SK-N-SH treated with all-trans-retinoic acid at 6 μM for 48 hours (cell line): Measurements from ENCODE around the gene THAP10.

Source experiments
- ATAC-seq: fragments of 200-7000 bp; cut with Tn5 transposase; 3 replicates; pipeline ENCODE4 v1.9.1; 2020; ENCODE audit warnings: mild to moderate bottlenecking, moderate library complexity
- ARNTL ChIP-seq: fragments of 450-650 bp; formaldehyde crosslinking; IDR thresholded peaks from 2 replicates; pipeline ENCODE4 v1.5.0; 2020; ENCODE audit warnings: low read depth, mild to moderate bottlenecking, moderate library complexity, borderline replicate concordance
- BACH2 ChIP-seq: fragments of 250-450 bp; sonication (Bioruptor Pico); IDR thresholded peaks from 2 replicates; pipeline ENCODE4 v1.9.0; 2021; ENCODE audit warnings: mild to moderate bottlenecking, borderline replicate concordance
- CSDC2 ChIP-seq: fragments of 250-450 bp; sonication (Bioruptor Pico); IDR thresholded peaks from 2 replicates; pipeline ENCODE4 v1.5.0; 2020; ENCODE audit warnings: mild to moderate bottlenecking, moderate library complexity
- ESRRG ChIP-seq: fragments of 250-450 bp; sonication (Bioruptor Pico); IDR thresholded peaks from 2 replicates; pipeline ENCODE4 v1.6.1; 2021; ENCODE audit warnings: mild to moderate bottlenecking
- GLIS3 ChIP-seq: fragments of 250-450 bp; sonication (Bioruptor Pico); IDR thresholded peaks from 2 replicates; pipeline ENCODE4 v1.5.0; 2020; ENCODE audit warnings: mild to moderate bottlenecking, moderate library complexity
- ISL1 ChIP-seq: fragments of 250-450 bp; sonication (Bioruptor Pico); IDR thresholded peaks from 2 replicates; pipeline ENCODE4 v2.1.2; 2022; ENCODE audit warnings: mild to moderate bottlenecking, moderate library complexity
- PPARA ChIP-seq: fragments of 250-450 bp; sonication (Bioruptor Pico); IDR thresholded peaks from 2 replicates; pipeline ENCODE4 v1.5.0; 2020; ENCODE audit warnings: mild to moderate bottlenecking, borderline replicate concordance
- RARB ChIP-seq: fragments of 250-450 bp; sonication (Bioruptor Pico); IDR thresholded peaks from 2 replicates; pipeline ENCODE4 v1.8.0; 2021; ENCODE audit warnings: mild to moderate bottlenecking, moderate library complexity
- TCF4 ChIP-seq: fragments of 250-450 bp; sonication (Bioruptor Pico); IDR thresholded peaks from 2 replicates; pipeline ENCODE4 v1.8.0; 2021; ENCODE audit warnings: mild to moderate bottlenecking, moderate library complexity, borderline replicate concordance
- TOX ChIP-seq: fragments of 250-450 bp; sonication (Bioruptor Pico); IDR thresholded peaks from 2 replicates; pipeline ENCODE4 v1.8.0; 2021; ENCODE audit warnings: mild to moderate bottlenecking, moderate library complexity, borderline replicate concordance
- ZFP30 ChIP-seq: fragments of 450-650 bp; formaldehyde crosslinking; IDR thresholded peaks from 2 replicates; pipeline ENCODE4 v1.5.0; 2022; ENCODE audit warnings: mild to moderate bottlenecking, moderate library complexity
- ZNF565 ChIP-seq: fragments of 450-650 bp; formaldehyde crosslinking; conservative IDR thresholded peaks from 2 replicates; pipeline ENCODE4 v1.5.0; 2020; ENCODE audit warnings: low read depth, mild to moderate bottlenecking, moderate library complexity
- ZNF70 ChIP-seq: fragments of 450-650 bp; formaldehyde crosslinking; IDR thresholded peaks from 2 replicates; pipeline ENCODE4 v1.5.0; 2020; ENCODE audit warnings: mild to moderate bottlenecking, moderate library complexity
- ZNF8 ChIP-seq: fragments of 450-650 bp; formaldehyde crosslinking; IDR thresholded peaks from 2 replicates; pipeline ENCODE4 v1.5.0; 2020; ENCODE audit warnings: mild to moderate bottlenecking, moderate library complexity
- TF ChIP-seq, protein P1 (sequence below): fragments of 250-450 bp; sonication (Bioruptor Pico); IDR thresholded peaks from 2 replicates; pipeline ENCODE4 v1.8.0; 2021; ENCODE audit warnings: low read depth, mild to moderate bottlenecking, moderate library complexity, borderline replicate concordance
- TF ChIP-seq, protein P2 (sequence below): fragments of 250-450 bp; sonication (Bioruptor Pico); IDR thresholded peaks from 2 replicates; pipeline ENCODE4 v1.5.1; 2021; ENCODE audit warnings: mild to moderate bottlenecking, moderate library complexity
- TF ChIP-seq, protein P3 (sequence below): fragments of 250-450 bp; sonication (Bioruptor Pico); IDR thresholded peaks from 2 replicates; pipeline ENCODE4 v1.8.0; 2020; ENCODE audit warnings: mild to moderate bottlenecking, moderate library complexity, borderline replicate concordance
- TF ChIP-seq, protein P4 (sequence below): fragments of 250-450 bp; sonication (Bioruptor Pico); IDR thresholded peaks from 2 replicates; pipeline ENCODE4 v1.5.1; 2020; ENCODE audit warnings: low read depth, mild to moderate bottlenecking, moderate library complexity
- TF ChIP-seq, protein P5 (sequence below): fragments of 250-450 bp; sonication (Bioruptor Pico); IDR thresholded peaks from 2 replicates; pipeline ENCODE4 v1.5.0; 2020; ENCODE audit warnings: mild to moderate bottlenecking, moderate library complexity

The THAP10 gene

DNA sequence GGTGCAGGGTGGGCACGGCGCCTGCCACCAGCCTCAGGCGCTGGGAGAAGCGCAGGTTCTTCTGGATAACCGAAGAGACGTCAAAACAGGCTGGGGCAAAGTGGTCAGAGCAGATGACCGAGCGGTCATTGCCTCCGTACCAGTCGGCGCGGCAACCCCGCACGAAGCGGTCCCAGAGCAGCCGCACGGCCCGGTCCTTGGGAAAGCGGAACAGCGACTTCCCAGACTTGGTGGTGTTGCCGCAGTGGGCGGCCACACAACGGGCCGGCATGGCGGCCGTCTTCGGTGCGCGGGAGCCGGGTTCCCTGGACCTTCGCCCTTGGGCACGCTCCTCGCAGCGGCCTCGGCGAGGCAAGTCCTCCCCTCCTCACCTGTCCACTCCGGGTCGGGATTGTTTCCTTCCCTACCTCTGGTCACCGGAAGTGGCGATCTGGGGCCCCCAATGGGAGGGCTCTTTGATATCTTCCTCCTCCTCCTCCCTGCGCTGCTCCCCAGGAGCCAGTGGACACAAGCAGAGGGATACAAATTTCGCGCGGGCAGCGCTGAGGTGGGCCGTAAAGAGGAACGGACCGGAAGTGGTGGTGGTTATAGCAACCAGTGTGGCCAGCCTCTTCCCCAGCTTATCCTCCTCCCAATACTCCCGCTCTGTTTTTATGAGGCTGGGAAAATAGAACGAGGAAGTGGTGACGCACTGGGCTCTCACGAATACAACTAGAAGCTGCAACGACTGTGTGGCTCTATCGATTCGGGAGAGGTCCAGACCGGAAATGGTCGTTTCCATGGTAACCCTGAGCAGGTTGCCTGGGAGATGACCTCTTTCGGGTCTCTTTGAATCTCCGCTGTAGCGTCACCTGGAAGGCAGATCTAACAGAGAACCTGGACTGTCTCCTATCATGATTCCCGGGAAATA, at the start of gene THAP10, which contains the start of gene LRRC49:
Gene THAP10, minus strand, starts transcription at position 432 of the 910 bp plus-strand sequence. Its CDS starts 161 bp downstream, at position 271.
Gene LRRC49, plus strand, starts transcription at position 825 of the 910 bp plus-strand sequence. Its CDS starts 69 bp downstream, at position 894.
- TF ChIP-seq, protein P1, sequence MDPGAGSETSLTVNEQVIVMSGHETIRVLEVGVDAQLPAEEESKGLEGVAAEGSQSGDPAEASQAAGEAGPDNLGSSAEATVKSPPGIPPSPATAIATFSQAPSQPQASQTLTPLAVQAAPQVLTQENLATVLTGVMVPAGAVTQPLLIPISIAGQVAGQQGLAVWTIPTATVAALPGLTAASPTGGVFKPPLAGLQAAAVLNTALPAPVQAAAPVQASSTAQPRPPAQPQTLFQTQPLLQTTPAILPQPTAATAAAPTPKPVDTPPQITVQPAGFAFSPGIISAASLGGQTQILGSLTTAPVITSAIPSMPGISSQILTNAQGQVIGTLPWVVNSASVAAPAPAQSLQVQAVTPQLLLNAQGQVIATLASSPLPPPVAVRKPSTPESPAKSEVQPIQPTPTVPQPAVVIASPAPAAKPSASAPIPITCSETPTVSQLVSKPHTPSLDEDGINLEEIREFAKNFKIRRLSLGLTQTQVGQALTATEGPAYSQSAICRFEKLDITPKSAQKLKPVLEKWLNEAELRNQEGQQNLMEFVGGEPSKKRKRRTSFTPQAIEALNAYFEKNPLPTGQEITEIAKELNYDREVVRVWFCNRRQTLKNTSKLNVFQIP = no peak
- TF ChIP-seq ZFP30 (no peak), CSDC2 (peak; percentile 12; the same call in 1 of the 2 replicates)

DNA sequence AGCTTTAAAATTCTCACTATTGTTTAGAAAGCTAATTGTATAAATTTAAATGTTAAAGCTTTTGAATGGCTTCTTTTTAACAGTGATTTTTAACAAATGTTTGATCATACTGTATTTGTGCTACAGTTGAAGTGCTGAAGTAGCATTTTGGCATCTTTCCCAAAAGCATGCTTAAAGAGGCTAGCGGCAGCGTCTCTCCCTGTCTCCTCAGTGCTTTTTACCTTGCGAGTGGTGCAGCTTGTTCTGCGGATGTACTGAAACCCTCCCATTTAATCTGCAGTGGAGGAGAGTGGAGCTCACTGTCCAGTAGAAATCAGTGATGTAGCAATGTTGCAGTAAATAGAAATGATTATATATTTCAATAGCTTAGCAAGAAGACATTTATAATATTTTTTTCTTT, 44.1 kb upstream of the THAP10 start:
- peak; percentile 56 for ATAC-seq
- no peak for TF ChIP-seq ARNTL
- no peak for TF ChIP-seq ZFP30
- no peak for TF ChIP-seq RARB (CRISPR knock-in tag)
- TF ChIP-seq, protein P2, sequence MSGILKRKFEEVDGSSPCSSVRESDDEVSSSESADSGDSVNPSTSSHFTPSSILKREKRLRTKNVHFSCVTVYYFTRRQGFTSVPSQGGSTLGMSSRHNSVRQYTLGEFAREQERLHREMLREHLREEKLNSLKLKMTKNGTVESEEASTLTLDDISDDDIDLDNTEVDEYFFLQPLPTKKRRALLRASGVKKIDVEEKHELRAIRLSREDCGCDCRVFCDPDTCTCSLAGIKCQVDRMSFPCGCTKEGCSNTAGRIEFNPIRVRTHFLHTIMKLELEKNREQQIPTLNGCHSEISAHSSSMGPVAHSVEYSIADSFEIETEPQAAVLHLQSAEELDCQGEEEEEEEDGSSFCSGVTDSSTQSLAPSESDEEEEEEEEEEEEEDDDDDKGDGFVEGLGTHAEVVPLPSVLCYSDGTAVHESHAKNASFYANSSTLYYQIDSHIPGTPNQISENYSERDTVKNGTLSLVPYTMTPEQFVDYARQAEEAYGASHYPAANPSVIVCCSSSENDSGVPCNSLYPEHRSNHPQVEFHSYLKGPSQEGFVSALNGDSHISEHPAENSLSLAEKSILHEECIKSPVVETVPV (CRISPR knock-in tag) = no peak
- no peak for TF ChIP-seq GLIS3 (CRISPR knock-in tag)
- no peak for TF ChIP-seq TCF4 (CRISPR knock-in tag)
- no peak for TF ChIP-seq ZNF70
- TF ChIP-seq, protein P3, sequence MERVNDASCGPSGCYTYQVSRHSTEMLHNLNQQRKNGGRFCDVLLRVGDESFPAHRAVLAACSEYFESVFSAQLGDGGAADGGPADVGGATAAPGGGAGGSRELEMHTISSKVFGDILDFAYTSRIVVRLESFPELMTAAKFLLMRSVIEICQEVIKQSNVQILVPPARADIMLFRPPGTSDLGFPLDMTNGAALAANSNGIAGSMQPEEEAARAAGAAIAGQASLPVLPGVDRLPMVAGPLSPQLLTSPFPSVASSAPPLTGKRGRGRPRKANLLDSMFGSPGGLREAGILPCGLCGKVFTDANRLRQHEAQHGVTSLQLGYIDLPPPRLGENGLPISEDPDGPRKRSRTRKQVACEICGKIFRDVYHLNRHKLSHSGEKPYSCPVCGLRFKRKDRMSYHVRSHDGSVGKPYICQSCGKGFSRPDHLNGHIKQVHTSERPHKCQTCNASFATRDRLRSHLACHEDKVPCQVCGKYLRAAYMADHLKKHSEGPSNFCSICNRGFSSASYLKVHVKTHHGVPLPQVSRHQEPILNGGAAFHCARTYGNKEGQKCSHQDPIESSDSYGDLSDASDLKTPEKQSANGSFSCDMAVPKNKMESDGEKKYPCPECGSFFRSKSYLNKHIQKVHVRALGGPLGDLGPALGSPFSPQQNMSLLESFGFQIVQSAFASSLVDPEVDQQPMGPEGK (CRISPR knock-in tag) = no peak
- TF ChIP-seq, protein P4, sequence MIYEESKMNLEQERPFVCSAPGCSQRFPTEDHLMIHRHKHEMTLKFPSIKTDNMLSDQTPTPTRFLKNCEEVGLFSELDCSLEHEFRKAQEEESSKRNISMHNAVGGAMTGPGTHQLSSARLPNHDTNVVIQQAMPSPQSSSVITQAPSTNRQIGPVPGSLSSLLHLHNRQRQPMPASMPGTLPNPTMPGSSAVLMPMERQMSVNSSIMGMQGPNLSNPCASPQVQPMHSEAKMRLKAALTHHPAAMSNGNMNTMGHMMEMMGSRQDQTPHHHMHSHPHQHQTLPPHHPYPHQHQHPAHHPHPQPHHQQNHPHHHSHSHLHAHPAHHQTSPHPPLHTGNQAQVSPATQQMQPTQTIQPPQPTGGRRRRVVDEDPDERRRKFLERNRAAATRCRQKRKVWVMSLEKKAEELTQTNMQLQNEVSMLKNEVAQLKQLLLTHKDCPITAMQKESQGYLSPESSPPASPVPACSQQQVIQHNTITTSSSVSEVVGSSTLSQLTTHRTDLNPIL = no peak
- no peak for TF ChIP-seq CSDC2
- TF ChIP-seq, protein P5, sequence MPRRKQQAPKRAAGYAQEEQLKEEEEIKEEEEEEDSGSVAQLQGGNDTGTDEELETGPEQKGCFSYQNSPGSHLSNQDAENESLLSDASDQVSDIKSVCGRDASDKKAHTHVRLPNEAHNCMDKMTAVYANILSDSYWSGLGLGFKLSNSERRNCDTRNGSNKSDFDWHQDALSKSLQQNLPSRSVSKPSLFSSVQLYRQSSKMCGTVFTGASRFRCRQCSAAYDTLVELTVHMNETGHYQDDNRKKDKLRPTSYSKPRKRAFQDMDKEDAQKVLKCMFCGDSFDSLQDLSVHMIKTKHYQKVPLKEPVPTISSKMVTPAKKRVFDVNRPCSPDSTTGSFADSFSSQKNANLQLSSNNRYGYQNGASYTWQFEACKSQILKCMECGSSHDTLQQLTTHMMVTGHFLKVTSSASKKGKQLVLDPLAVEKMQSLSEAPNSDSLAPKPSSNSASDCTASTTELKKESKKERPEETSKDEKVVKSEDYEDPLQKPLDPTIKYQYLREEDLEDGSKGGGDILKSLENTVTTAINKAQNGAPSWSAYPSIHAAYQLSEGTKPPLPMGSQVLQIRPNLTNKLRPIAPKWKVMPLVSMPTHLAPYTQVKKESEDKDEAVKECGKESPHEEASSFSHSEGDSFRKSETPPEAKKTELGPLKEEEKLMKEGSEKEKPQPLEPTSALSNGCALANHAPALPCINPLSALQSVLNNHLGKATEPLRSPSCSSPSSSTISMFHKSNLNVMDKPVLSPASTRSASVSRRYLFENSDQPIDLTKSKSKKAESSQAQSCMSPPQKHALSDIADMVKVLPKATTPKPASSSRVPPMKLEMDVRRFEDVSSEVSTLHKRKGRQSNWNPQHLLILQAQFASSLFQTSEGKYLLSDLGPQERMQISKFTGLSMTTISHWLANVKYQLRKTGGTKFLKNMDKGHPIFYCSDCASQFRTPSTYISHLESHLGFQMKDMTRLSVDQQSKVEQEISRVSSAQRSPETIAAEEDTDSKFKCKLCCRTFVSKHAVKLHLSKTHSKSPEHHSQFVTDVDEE (CRISPR knock-in tag) = no peak
- TF ChIP-seq ISL1 (CRISPR knock-in tag) = no peak
- TF ChIP-seq, protein P1 = no peak
- no peak for TF ChIP-seq TOX (CRISPR knock-in tag)
- no peak for TF ChIP-seq ESRRG (CRISPR knock-in tag)
- no peak for TF ChIP-seq PPARA
- TF ChIP-seq ZNF565 = no peak
- TF ChIP-seq BACH2 = no peak
- TF ChIP-seq, all 23 proteins: peak for 0

More for the DNA sequence above, at the start of gene THAP10, which contains the start of gene LRRC49:
- ATAC-seq = peak; percentile 97

DNA sequence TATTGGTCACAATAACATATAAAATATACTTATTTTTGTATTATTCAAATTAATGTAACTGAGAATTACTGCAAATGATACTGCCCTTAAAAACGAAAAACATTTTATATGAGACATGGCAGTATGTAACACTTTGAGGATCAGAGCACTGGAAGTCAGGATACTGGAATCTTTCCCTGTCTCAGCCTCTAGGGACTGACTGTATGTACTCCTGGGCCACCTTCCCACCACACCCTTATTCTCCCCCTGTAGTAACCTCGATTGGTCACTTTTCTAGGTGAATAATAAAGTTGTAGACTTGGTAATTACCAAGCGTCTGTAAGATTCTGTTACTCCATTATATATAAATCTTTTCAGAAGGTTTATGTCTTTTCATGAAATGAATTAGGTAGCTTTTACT, 43.4 kb upstream of the THAP10 start:
- ATAC-seq = peak; percentile 39; the same call in 1 of the 3 replicates
- no peak for TF ChIP-seq ZNF8 (CRISPR knock-in tag)
- TF ChIP-seq TCF4 (CRISPR knock-in tag) = no peak
